GM12878 (cell line): Measurements from ENCODE around the gene DCTN2. TPM values are rescaled to one million over a fixed set of nuclear protein-coding genes. Genes with fewer than 3 reads are reported as not detected.

Source experiments
- ATF7 ChIP-seq: fragments of 450-650 bp; IDR thresholded peaks from 2 replicates; pipeline ENCODE4 v1.6.1; 2016; ENCODE audit warnings: low read depth, mild to moderate bottlenecking
- CBX5 ChIP-seq: sonication (generic); IDR thresholded peaks from 2 replicates; pipeline ENCODE4 v1.6.1; 2016; ENCODE audit warnings: low read depth, moderate library complexity, mild to moderate bottlenecking, inconsistent platforms
- EZH2 ChIP-seq: IDR thresholded peaks from 2 replicates; pipeline ENCODE4 v1.6.1; 2012; ENCODE audit warnings: low read depth, mild to moderate bottlenecking, control low read depth, inconsistent platforms, low read length, borderline replicate concordance; ENCODE audit not compliant: control insufficient read depth
- HCFC1 ChIP-seq: fragments of 150-350 bp; IDR thresholded peaks from 2 replicates; pipeline ENCODE4 v1.6.1; 2014; ENCODE audit warnings: low read length
- HDAC2 ChIP-seq: fragments of 200-600 bp; sonication (generic); IDR thresholded peaks from 2 replicates; pipeline ENCODE4 v1.6.1; 2017
- LARP7 ChIP-seq: fragments of 450-650 bp; IDR thresholded peaks from 2 replicates; pipeline ENCODE4 v1.6.1; 2017; ENCODE audit warnings: mild to moderate bottlenecking
- MEF2B ChIP-seq: fragments of 450-650 bp; IDR thresholded peaks from 2 replicates; pipeline ENCODE4 v1.6.1; 2018; ENCODE audit warnings: mild to moderate bottlenecking, moderate library complexity; ENCODE audit not compliant: partially characterized antibody, poor library complexity, severe bottlenecking
- NR2C1 ChIP-seq: fragments of 450-650 bp; IDR thresholded peaks from 2 replicates; pipeline ENCODE4 v1.6.1; 2017; ENCODE audit warnings: antibody characterized with exemption, mild to moderate bottlenecking, moderate library complexity
- POLR2A ChIP-seq: IDR thresholded peaks from 2 replicates; pipeline ENCODE4 v1.6.1; 2011; ENCODE audit warnings: low read depth, mild to moderate bottlenecking, low read length
- RUNX3 ChIP-seq: IDR thresholded peaks from 2 replicates; pipeline ENCODE4 v1.6.1; 2012; ENCODE audit warnings: low read length, inconsistent platforms
- YY1 ChIP-seq: IDR thresholded peaks from 2 replicates; pipeline ENCODE4 v1.6.1; 2011; ENCODE audit warnings: low read depth, mild to moderate bottlenecking, low read length
- polyA plus RNA-seq, 11 experiments: library from polyadenylated mRNA; depleted of rRNA in 4 of 11; unstranded in 6 of 11; stranded (reverse) in 5 of 11; fragments of >200 nt; fragmentation: Nextera tagmentation in 4 of 11; fragmentation: Illumina TruSeq in 1 of 11; extraction: Ambion mirVana in 4 of 11; extraction: Trizol in 1 of 11; gene quantifications; 1 replicate in 1 of 11; 2 replicates in 10 of 11; pipeline versions ENCODE4 v1.2.1 to v1.2.3, GENCODE V29; 2011 to 2016; ENCODE audit warnings: inconsistent platforms in 2 of 11, missing spikeins in 2 of 11, low read depth in 1 of 11
- total RNA-seq, 4 experiments: library from RNA; depleted of rRNA in 3 of 4; stranded (reverse); fragments of >200 nt in 3 of 4; fragmentation: Illumina TruSeq in 1 of 4; extraction: Trizol in 1 of 4; gene quantifications; 2 replicates each; pipeline versions ENCODE4 v1.2.1 to v1.2.3, GENCODE V29; 2013 to 2021
- TF ChIP-seq, protein P1 (sequence below): fragments of 150-350 bp; IDR thresholded peaks from 2 replicates; pipeline ENCODE4 v1.6.1; 2014; ENCODE audit warnings: mild to moderate bottlenecking, low read depth, low read length
- TF ChIP-seq, protein P2 (sequence below): fragments of 450-650 bp; IDR thresholded peaks from 2 replicates; pipeline ENCODE4 v1.6.1; 2018; ENCODE audit warnings: borderline replicate concordance, mild to moderate bottlenecking; ENCODE audit not compliant: partially characterized antibody

Gene DCTN2
- total and polyA plus RNA-seq, 10 of the 15 experiments (the other 5 are each of a cell fraction or from before 2014, with no cell fraction given) = 32.3 to 171 (median 100) TPM

- TF ChIP-seq, protein P1, sequence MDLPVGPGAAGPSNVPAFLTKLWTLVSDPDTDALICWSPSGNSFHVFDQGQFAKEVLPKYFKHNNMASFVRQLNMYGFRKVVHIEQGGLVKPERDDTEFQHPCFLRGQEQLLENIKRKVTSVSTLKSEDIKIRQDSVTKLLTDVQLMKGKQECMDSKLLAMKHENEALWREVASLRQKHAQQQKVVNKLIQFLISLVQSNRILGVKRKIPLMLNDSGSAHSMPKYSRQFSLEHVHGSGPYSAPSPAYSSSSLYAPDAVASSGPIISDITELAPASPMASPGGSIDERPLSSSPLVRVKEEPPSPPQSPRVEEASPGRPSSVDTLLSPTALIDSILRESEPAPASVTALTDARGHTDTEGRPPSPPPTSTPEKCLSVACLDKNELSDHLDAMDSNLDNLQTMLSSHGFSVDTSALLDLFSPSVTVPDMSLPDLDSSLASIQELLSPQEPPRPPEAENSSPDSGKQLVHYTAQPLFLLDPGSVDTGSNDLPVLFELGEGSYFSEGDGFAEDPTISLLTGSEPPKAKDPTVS = peak; percentile 12; the same call in 1 of the 2 replicates
- peak; percentile 95 for TF ChIP-seq POLR2A
- TF ChIP-seq, protein P2, sequence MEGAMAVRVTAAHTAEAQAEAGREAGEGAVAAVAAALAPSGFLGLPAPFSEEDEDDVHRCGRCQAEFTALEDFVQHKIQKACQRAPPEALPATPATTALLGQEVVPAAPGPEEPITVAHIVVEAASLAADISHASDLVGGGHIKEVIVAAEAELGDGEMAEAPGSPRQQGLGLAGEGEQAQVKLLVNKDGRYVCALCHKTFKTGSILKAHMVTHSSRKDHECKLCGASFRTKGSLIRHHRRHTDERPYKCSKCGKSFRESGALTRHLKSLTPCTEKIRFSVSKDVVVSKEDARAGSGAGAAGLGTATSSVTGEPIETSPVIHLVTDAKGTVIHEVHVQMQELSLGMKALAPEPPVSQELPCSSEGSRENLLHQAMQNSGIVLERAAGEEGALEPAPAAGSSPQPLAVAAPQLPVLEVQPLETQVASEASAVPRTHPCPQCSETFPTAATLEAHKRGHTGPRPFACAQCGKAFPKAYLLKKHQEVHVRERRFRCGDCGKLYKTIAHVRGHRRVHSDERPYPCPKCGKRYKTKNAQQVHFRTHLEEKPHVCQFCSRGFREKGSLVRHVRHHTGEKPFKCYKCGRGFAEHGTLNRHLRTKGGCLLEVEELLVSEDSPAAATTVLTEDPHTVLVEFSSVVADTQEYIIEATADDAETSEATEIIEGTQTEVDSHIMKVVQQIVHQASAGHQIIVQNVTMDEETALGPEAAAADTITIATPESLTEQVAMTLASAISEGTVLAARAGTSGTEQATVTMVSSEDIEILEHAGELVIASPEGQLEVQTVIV = peak; percentile 31
- peak; percentile 93 for TF ChIP-seq NR2C1
- peak; percentile 77 for TF ChIP-seq RUNX3
- peak; percentile 90 for TF ChIP-seq YY1
- TF ChIP-seq CBX5 = peak; percentile 82; the same call in 1 of the 2 replicates
- TF ChIP-seq HCFC1 = peak; percentile 95
- TF ChIP-seq ATF7 = peak; percentile 82
- TF ChIP-seq MEF2B = peak; percentile 18
- 0 out of 2 replicates have a peak, but pooled peaks have one; percentile 49 for TF ChIP-seq LARP7
- no peak for TF ChIP-seq EZH2
- TF ChIP-seq HDAC2 = no peak
These were observed 59.2 kb downstream of the DCTN2 start, which contains the start of gene MARS1 (continued) for GRCh38 chr12:57487597-57488401.
